Measurements from ENCODE around the gene LRRTM1.
A peak's percentile ranks its signal among the peaks of the same experiment; 100 is the strongest.

Gene LRRTM1

DNA sequence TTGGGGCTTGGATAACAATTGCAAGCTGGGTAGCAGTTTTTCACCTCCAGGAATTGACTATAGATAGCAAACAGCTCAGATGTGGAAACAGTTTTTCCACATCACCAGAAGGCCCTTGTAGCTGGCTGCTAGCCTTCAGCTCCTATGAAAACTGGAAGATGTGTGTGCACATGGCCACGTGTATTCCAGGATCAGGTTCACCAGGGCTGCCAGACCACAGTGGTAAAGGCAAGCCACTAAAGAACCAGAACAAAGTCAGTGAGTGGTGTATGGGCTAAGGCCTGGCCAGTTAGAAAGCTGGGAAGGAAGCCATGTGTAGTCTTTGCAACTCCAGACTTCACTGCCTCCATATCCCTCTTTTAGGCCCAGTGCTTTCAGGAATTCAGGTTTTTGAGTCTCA lies 12.9 kb downstream of the LRRTM1 start:
- ATAC-seq = no peak
- TF ChIP-seq RARB (CRISPR knock-in tag; IDR thresholded peaks at IDR 0.05) (no peak), PATZ1 (CRISPR knock-in tag; IDR thresholded peaks at IDR 0.05; ENCODE audit: borderline replicate concordance) (no peak), ESRRG (CRISPR knock-in tag; IDR thresholded peaks at IDR 0.05) (no peak), ZNF8 (CRISPR knock-in tag; IDR thresholded peaks at IDR 0.05) (no peak), ARNTL (CRISPR knock-in tag; IDR thresholded peaks at IDR 0.05; ENCODE audit: borderline replicate concordance, low read depth) (no peak), ZNF70 (CRISPR knock-in tag; IDR thresholded peaks at IDR 0.05) (no peak), ISL1 (CRISPR knock-in tag; IDR thresholded peaks at IDR 0.05) (no peak), TOX (CRISPR knock-in tag; IDR thresholded peaks at IDR 0.05; ENCODE audit: borderline replicate concordance) (no peak), CSRNP3 (CRISPR knock-in tag; IDR thresholded peaks at IDR 0.05) (no peak), PPARA (CRISPR knock-in tag; IDR thresholded peaks at IDR 0.05; ENCODE audit: borderline replicate concordance) (no peak), TCF4 (CRISPR knock-in tag; IDR thresholded peaks at IDR 0.05; ENCODE audit: borderline replicate concordance) (no peak), ZFP30 (CRISPR knock-in tag; IDR thresholded peaks at IDR 0.05) (no peak), ZC3H10 (CRISPR knock-in tag; IDR thresholded peaks at IDR 0.05) (no peak), ZFP3 (CRISPR knock-in tag; IDR thresholded peaks at IDR 0.05) (no peak), TSHZ2 (CRISPR knock-in tag; IDR thresholded peaks at IDR 0.05) (no peak), CSDC2 (CRISPR knock-in tag; IDR thresholded peaks at IDR 0.05) (no peak), ZNF565 (CRISPR knock-in tag; conservative IDR thresholded peaks at IDR 0.05; ENCODE audit: low read depth) (no peak), OSR1 (CRISPR knock-in tag; IDR thresholded peaks at IDR 0.05) (no peak), BACH2 (CRISPR knock-in tag; IDR thresholded peaks at IDR 0.05; ENCODE audit: borderline replicate concordance) (no peak)
- TF ChIP-seq, protein P1, sequence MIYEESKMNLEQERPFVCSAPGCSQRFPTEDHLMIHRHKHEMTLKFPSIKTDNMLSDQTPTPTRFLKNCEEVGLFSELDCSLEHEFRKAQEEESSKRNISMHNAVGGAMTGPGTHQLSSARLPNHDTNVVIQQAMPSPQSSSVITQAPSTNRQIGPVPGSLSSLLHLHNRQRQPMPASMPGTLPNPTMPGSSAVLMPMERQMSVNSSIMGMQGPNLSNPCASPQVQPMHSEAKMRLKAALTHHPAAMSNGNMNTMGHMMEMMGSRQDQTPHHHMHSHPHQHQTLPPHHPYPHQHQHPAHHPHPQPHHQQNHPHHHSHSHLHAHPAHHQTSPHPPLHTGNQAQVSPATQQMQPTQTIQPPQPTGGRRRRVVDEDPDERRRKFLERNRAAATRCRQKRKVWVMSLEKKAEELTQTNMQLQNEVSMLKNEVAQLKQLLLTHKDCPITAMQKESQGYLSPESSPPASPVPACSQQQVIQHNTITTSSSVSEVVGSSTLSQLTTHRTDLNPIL (CRISPR knock-in tag; IDR thresholded peaks at IDR 0.05; ENCODE audit: low read depth) = no peak

- ATAC-seq = peak; percentile 80
- no peak for TF ChIP-seq ZC3H10 (CRISPR knock-in tag; IDR thresholded peaks at IDR 0.05)
- no peak for TF ChIP-seq ARNTL (CRISPR knock-in tag; IDR thresholded peaks at IDR 0.05; ENCODE audit: borderline replicate concordance, low read depth)
- TF ChIP-seq PATZ1 (CRISPR knock-in tag; IDR thresholded peaks at IDR 0.05; ENCODE audit: borderline replicate concordance) = no peak
- no peak for TF ChIP-seq TCF4 (CRISPR knock-in tag; IDR thresholded peaks at IDR 0.05; ENCODE audit: borderline replicate concordance)
- no peak for TF ChIP-seq POU6F1 (CRISPR knock-in tag; IDR thresholded peaks at IDR 0.05; ENCODE audit: borderline replicate concordance, low read depth)
- TF ChIP-seq ZFP30 (CRISPR knock-in tag; IDR thresholded peaks at IDR 0.05) = no peak
- TF ChIP-seq ZNF70 (CRISPR knock-in tag; IDR thresholded peaks at IDR 0.05) = no peak
- no peak for TF ChIP-seq TOX (CRISPR knock-in tag; IDR thresholded peaks at IDR 0.05; ENCODE audit: borderline replicate concordance)
- TF ChIP-seq, protein P1 (CRISPR knock-in tag; IDR thresholded peaks at IDR 0.05; ENCODE audit: low read depth) = no peak
- no peak for TF ChIP-seq BACH2 (CRISPR knock-in tag; IDR thresholded peaks at IDR 0.05; ENCODE audit: borderline replicate concordance)
- no peak for TF ChIP-seq SNAI2 (CRISPR knock-in tag; IDR thresholded peaks at IDR 0.05)
- no peak for TF ChIP-seq PPARA (CRISPR knock-in tag; IDR thresholded peaks at IDR 0.05; ENCODE audit: borderline replicate concordance)
- TF ChIP-seq GLIS3 (CRISPR knock-in tag; IDR thresholded peaks at IDR 0.05) = no peak
- TF ChIP-seq ESRRG (CRISPR knock-in tag; IDR thresholded peaks at IDR 0.05) = no peak
- TF ChIP-seq RARB (CRISPR knock-in tag; IDR thresholded peaks at IDR 0.05) = no peak
- no peak for TF ChIP-seq OSR1 (CRISPR knock-in tag; IDR thresholded peaks at IDR 0.05)
- no peak for TF ChIP-seq ZNF8 (CRISPR knock-in tag; IDR thresholded peaks at IDR 0.05)
- no peak for TF ChIP-seq CSRNP3 (CRISPR knock-in tag; IDR thresholded peaks at IDR 0.05)
- TF ChIP-seq CSDC2 (CRISPR knock-in tag; IDR thresholded peaks at IDR 0.05) = no peak
Measured at GRCh38 chr2:80288576-80288975, 16.0 kb downstream of the LRRTM1 start.
